ENCODE results near the gene IL6.
"Not testable (repeated sequence)": the region's sequence is repeated elsewhere in the genome, so short reads cannot be mapped to it uniquely, and the experiment has no call there.

IL6 gene

DNA sequence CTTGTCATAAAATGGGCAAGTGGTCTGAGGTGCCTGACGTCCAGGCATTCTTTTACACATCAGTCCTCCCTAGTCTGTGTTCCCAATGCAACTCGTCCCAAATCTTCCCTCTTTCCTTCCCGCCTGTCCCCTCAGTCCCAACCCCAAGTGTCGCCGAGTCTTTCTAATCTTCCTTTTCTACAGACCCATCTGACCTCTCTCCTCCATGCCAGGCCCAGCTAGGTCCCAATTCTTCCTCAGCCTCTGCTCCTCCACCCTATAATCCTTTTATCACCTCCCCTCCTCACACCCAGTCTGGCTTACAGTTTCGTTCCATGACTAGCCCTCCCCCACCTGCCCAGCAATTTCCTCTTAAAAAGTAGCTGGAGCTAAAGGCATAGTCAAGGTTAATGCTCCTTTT lies 22.3 kb upstream of the IL6 start:
- DNase-seq = not testable (repeated sequence)

DNA sequence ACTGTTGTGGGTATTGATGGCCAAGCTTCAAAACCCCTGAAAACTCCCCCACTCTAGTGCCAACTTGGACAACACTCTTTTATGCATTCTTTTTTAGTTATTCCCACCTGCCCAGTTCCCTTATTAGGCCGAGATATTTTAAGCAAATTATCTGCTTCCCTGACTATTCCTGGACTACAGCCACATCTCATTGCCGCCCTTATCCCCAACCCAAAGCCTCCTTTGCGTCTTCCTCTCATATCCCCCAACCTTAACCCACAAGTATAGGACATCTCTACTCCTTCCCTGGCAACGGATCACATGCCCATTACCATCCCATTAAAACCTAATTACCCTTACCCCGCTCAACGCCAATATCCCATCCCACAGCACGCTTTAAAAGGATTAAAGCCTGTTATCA lies 21.1 kb upstream of the IL6 start:
- not testable (repeated sequence) for DNase-seq

DNA sequence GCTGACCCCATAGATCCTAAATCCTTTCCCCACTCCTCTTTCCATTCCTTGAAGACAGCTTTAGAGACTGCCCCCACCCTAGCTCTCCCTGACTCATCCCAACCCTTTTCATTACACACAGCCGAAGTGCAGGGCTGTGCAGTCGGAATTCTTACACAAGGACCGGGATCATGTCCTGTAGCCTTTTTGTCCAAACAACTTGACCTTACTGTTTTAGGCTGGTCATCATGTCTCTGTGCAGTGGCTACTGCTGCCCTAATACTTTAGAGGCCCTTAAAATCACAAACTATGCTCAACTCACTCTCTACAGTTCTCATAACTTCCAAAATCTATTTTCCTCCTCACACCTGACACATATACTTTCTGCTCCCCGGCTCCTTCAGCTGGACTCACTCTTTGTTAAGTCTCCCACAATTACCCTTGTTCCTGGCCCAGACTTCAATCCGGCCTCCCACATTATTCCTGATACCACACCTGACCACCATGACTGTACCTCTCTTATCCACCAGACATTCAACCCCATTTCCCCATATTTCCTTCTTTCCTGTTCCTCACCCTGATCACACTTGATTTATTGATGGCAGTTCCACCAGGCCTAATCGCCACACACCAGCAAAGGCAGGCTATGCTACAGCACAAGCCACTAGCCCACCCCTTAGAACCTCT lies 19.8 kb upstream of the IL6 start:
- not testable (repeated sequence) for DNase-seq

DNA sequence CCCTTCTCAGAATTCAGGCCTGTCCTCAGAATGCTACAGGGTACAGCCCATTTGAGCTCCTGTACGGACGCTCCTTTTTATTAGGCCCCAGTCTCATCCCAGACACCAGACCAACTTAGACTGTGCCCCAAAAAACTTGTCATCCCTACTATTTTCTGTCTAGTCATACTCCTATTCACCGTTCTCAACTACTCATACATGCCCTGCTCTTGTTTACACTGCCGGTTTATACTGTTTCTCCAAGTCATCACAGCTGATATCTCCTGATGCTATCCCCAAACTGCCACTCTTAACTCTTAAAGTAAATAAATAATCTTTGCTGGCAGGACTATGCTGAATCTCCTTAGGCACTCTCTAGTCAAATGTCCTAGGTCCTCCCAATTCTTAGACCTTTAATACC lies 18.8 kb upstream of the IL6 start:
- not testable (repeated sequence) for DNase-seq

DNA sequence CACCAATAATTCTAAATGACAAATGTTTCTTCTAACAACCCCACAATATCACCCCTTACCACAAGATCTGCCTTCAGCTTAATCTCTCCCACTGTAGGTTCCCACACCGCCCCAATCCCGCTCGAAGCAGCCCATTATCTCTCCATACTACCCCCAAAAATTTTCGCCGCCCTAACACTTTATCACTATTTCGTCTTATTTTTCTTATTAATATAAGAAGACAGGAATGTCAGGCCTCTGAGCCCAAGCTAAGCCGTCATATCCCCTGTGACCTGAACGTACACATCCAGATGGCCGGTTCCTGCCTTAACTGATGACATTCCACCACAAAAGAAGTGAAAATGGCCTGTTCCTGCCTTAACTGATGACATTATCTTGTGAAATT lies 18.3 kb upstream of the IL6 start:
- DNase-seq = not testable (repeated sequence)

DNA sequence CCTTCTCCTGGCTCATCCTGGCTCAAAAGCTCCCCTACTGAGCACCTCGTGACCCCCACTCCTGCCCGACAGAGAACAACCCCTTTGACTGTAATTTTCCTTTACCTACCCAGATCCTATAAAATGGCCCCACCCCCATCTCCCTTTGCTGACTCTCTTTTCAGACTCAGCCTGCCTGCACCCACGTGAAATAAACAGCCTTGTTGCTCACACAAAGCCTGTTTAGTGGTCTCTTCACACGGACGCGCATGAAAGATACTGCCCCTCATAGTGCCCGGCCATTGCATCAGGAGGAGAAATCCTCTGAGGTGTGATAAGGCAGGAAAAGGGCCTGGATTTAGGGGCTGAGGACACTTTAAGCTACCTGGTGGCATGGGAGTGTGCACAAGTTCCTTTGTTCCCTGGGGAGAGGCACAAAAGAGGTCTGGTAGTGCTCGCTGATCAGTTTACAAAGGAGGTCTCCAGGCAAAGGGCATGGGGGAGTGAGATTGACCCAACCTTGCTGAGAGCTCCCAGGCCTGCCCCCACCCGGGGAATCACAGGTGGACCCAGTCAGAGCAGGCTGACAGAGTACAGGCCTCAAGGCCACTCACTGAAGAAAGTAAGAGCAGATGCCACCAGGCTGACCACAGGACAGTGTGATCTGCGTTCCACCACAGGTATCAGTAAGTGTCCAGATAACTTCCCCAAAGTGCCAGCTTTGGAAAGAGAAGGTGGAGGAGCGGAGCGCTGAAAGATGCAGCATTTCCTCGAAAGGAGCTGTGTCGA lies 17.8 kb upstream of the IL6 start:
- DNase-seq = not testable (repeated sequence)

DNA sequence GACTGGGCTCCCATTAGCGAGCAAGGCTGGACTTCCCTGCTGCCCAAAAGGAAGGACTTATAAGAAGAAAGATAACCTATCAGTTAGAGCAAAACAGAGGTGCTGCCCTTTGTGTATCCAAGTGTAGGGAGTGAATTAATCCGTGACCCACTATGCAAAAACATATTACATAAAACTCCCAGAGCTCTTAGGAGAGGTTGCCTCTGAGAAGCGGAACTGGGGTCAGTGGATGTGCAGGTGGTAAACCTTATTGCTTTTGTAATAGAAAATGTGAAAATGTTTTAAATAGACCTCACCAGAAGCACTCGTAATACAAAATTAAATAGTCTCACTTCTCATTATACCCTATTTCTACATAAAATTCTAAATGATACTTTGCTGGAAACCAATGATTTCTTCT lies 17.1 kb upstream of the IL6 start:
- no peak for DNase-seq

DNA sequence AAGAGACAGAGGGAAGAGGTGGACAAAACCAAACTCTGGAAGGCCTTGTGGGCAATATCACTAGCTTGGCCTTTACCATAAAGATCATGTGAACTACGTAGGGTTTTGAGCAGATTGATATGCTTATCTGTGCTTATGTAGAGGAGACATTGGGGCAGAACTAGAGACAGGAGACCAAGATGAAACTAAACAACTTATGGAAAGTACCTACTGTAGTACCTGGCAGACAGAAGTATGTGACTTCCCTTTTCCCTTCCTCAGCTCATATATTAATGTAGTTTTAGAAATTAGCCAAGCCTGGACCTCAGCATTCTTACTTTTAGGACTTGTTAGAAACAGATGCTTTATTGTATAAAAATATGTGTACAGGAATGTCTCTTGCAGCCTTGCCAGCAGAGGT lies 14.0 kb upstream of the IL6 start:
- no peak for DNase-seq

DNA sequence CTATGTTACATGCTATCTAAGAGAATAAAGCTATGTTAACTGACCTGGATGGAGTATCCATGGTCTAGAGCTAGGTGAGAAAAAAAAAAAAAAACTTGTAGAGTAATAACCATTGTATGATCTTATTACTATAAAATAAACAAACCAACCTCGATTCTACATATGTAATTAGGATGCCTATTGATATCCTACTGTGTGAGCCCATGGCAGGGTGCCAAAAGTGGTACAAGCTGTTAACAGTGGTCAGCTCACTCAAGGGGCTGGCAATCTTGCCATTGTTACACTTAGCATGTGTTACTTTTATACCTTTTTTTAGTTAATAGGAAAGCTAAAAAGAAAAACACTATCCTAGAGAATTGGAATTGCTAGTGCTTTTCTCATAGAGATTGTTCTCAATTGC lies 13.5 kb upstream of the IL6 start:
- DNase-seq = peak; percentile 50

DNA sequence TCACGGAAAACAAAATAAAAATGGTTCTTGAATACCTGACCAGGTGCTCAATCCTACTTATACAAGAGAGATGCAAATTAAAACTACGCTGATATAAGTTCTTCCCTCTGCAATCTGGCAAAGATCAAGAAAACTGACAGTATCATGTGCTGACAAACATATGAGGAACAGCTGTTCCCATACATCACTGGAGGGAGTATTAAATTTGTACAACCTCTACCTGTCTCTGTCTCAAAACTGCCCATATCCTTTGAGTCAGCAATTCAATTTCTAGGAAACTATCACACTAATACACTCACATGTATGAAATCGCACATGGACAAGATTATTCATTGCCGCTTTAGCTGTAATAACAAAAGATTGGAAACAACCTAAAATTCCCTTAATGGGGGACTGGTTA lies 11.0 kb upstream of the IL6 start:
- no peak for DNase-seq

DNA sequence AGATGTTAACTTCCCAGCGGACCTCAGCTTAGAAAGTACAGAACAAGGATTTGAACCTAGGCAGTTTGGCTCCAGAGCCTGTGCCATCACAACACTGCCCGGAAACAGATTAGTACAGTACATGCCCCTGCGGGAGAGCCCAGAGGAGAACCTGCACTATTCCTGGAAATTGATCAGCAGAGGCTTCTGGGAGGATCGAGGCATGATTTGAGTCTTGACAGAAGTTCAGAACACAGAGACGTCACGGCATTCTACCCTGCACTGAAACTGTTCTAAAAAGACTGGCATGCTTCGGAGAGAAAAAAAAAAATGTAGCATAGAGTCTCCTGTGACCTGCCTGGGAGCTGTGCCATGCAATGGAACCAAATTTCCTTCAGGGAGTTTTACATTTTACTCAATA lies 9.2 kb upstream of the IL6 start:
- no peak for DNase-seq

DNA sequence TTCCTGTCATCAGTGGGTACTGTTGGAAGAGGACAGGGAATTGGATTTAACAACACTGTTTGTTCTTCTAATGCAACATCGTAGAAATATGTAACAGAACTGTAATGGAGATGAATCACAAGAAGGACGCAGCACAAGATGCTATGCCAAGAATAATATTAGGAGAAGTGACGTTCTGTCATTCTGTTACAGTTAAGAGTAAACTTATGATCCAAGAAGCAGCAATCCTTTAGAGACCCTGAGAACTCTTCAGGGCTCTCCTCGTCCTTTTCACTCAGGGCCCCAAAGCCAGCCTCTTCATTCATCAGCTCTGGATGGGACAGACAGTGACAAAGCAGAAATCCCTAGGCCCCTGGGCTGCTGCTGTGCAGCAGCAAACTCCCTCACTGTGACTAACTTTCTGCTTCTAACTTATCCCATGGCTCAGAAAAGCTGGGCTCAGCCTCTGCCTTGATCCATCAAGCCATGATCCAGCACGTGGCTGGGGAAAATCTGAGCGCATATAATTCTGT lies 8.7 kb upstream of the IL6 start:
- DNase-seq = no peak

DNA sequence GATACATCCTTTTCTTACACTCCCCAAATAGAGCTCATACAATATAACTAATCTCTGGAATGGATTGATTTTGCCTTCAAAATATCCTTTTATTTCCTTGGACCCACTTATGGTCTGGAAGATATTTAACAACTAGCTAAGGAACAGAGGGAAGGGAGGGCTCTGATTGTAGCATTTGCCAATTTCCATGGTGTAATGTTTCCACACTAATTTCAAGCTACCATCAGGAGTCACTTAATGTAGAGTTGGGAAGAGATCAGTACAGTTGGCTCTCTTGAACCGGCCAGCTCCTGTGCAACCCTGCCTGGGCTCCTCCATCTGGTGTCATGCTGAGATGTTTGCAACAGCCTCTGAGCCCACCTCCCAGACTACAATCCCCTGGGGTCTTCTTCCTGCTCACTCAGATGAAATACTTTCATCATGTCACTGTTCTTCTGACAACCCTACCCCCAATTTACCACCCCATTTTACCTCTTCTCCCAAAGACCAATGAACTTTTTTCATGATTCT lies 8.0 kb upstream of the IL6 start:
- DNase-seq = no peak

DNA sequence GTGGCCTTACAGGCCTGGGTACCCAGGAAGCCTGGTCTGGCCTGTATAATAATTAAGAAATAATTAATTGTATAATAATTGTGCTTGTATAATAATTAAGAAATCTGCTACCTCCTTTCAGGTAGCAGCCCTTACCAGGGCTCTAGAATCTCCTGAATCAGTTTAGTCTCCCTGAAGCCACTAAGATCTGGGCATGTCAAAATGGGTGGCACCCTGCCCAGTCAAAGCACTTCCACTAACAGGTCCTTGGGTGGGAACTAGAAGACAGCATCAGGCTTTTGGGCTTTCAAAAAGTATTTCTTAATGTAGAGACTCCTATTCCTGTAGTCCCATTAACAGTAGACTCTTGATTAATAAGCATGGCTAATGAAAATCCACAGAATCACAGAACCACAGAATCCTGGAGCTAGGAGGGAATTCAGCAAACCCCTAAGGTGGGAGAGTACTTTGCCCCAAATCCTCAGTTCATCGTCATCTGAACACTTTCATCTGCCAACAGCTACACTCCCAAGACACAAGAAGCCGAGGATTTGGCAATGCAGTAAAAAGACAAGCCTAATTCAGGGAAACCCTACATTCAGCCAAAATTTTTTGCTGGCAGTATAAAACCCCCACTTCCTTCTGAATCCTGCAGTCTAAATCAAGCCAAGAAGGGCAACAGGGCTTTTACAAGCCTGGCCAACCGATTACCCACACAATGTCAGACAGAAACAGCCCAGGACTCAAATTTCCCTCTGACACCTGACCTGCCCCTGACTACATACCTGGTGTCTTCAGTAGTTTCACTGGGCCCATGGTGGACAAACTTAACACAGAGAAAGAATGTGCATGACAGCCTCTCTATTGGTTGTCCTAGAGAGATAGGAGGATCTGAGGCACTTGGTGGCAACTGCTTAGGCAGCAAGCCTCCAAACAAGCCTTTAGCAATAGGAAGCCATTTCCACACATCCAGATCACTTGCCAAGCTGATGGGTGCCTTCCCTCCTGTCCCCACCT lies 5.9 kb upstream of the IL6 start:
- no peak for DNase-seq

DNA sequence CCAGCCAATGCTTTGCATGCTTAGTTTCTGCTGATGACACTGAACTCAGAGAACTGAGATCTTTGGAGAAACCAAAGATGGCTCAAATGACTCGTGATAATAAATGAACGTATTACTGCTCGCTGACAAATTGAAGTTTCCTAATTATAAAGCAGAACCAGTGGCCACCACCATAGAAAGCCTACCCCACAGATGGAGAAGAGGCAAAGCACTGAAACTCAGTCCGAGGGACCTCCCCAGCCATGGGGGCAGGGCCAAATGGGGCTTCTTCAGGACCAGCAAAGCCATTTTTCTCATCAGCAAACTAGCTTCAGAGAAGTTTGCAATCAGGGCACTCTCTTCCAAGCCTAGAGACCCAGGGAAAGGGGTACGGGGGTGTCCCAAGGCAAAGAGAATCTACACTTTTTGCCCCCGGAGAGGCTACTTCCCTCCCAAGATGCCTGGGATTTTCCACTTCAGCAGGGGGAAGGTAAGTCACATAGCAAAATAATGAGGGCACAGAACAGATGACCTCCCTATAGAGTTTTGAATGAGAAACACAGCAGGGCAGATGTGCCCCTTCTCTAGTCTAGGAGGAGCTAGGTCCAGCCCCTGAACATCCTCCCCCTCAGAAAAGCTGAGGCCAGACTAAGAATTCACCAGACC lies 4.3 kb upstream of the IL6 start:
- DNase-seq = no peak

DNA sequence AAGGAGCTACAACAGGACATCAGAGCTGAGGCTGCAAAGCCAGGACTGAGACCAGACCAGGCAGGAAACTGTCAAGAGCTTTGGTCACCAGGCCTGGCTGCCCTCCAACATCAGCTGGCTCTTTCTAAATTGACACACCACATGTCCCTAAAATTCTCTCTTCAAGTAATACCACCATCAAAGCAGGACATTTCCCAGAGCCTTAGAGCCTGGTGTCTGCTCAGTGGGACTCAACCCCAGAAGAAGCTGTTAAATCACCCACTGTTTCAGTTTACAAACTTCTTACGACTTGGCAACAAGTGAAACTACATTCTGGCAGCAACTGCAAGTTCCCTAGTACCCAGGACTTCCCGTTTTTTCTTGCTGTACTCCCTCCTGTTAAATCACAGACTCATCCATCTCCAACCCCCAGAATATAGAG lies 3.8 kb upstream of the IL6 start:
- DNase-seq = no peak

DNA sequence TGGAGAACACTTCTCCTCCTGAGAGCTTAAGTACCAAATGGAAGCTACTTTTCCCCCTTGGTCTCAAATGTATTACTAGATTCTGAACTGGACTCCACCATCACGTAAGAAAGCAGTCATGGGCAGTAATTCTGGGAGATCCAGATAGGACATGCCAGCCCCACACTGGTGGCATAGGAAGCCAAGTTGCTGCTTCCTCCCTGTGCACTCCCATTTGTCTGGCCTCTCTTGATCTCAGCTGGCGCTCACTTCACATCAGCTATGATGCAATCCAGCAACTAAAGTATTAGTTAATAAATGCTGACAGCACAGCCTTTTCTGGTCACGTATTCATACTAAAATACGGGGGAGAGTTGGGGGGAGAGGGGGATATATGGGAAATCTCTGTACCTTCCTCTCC lies 3.4 kb upstream of the IL6 start:
- DNase-seq = no peak

DNA sequence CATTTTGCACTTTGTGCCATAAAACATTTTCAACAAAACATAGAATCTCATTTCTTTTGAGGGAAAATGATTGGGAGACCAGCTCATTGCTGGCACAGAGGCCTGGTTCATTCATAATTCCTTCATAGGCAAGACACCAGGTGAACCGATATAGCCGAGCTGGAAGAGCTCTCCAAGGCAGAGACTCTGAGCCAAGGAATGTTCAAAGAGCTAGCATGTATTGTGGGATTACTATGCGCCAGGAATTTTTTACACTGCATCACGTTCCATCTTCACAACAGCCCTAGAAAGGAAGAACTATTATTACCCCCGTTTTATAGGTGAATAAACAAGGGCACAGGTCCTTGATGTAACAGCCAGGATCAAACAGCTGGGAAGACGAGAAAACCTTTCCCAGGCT lies 2.1 kb upstream of the IL6 start:
- no peak for DNase-seq

DNA sequence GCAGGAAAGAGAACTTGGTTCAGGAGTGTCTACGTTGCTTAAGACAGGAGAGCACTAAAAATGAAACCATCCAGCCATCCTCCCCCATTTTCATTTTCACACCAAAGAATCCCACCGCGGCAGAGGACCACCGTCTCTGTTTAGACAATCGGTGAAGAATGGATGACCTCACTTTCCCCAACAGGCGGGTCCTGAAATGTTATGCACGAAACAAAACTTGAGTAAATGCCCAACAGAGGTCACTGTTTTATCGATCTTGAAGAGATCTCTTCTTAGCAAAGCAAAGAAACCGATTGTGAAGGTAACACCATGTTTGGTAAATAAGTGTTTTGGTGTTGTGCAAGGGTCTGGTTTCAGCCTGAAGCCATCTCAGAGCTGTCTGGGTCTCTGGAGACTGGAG lies 1.4 kb upstream of the IL6 start:
- no peak for DNase-seq

DNA sequence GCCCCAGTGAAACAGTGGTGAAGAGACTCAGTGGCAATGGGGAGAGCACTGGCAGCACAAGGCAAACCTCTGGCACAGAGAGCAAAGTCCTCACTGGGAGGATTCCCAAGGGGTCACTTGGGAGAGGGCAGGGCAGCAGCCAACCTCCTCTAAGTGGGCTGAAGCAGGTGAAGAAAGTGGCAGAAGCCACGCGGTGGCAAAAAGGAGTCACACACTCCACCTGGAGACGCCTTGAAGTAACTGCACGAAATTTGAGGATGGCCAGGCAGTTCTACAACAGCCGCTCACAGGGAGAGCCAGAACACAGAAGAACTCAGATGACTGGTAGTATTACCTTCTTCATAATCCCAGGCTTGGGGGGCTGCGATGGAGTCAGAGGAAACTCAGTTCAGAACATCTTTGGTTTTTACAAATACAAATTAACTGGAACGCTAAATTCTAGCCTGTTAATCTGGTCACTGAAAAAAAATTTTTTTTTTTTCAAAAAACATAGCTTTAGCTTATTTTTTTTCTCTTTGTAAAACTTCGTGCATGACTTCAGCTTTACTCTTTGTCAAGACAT lies 574 bp upstream of the IL6 start:
- peak; percentile 10 for DNase-seq

DNA sequence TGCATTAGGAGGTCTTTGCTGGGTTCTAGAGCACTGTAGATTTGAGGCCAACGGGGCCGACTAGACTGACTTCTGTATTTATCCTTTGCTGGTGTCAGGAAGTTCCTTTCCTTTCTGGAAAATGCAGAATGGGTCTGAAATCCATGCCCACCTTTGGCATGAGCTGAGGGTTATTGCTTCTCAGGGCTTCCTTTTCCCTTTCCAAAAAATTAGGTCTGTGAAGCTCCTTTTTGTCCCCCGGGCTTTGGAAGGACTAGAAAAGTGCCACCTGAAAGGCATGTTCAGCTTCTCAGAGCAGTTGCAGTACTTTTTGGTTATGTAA lies 675 bp downstream of the IL6 start:
- DNase-seq = no peak

DNA sequence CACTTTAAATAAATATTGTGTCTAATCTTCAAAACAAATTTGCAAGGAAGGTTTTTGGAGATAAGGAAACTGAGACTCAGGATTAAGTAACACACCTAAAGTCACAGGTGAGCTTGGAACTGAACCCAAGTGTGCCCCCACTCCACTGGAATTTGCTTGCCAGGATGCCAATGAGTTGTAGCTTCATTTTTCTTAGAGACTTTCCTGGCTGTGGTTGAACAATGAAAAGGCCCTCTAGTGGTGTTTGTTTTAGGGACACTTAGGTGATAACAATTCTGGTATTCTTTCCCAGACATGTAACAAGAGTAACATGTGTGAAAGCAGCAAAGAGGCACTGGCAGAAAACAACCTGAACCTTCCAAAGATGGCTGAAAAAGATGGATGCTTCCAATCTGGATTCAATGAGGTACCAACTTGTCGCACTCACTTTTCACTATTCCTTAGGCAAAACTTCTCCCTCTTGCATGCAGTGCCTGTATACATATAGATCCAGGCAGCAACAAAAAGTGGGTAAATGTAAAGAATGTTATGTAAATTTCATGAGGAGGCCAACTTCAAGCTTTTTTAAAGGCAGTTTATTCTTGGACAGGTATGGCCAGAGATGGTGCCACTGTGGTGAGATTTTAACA lies 1.5 kb downstream of the IL6 start:
- peak; percentile 54 for DNase-seq

Measured in NCI-H748 treated with DMSO at 0.1 percent for 48 hours (cell line).